GM19468 (cell line): ENCODE measurements around the gene BAG3.
"Not testable (repeated sequence)": the region's sequence is repeated elsewhere in the genome, so short reads cannot be mapped to it uniquely, and the experiment has no call there.

Experiments
- ATAC-seq: cut with Tn5 transposase; IDR thresholded peaks from one replicate; pipeline ENCODE4 v1.9.1; 2021; ENCODE audit warnings: mild to moderate bottlenecking, moderate library complexity, moderate number of reproducible peaks; ENCODE audit not compliant: unreplicated experiment; ENCODE audit errors: extremely low read depth

The BAG3 gene

GRCh38 chr10:119687192-119688032 lies 36.2 kb downstream of the BAG3 start:
- ATAC-seq = no peak

DNA sequence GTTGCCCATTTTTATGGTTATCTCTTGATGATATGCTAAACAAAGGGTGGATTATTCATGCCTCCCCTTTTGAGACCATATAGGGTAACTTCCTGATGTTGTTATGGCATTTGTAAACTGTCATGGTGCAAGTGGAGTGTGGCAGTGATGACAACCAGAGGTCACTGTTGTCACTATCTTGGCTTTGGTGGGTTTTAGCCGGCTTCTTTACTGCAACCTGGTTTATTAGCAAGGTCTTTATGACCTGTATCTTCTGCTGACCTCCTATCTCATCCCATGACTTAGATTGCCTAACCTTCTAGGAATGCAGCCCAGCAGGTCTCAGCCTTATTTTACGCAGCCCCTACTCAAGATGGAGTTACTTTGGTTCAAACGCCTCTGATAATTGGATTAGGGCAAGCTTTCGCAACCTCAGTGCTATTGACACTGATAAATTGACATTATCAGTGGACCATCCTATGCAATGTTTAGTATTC lies 36.9 kb downstream of the BAG3 start:
- no peak for ATAC-seq

GRCh38 chr10:119689016-119689580 lies 37.9 kb downstream of the BAG3 start:
- no peak for ATAC-seq

DNA sequence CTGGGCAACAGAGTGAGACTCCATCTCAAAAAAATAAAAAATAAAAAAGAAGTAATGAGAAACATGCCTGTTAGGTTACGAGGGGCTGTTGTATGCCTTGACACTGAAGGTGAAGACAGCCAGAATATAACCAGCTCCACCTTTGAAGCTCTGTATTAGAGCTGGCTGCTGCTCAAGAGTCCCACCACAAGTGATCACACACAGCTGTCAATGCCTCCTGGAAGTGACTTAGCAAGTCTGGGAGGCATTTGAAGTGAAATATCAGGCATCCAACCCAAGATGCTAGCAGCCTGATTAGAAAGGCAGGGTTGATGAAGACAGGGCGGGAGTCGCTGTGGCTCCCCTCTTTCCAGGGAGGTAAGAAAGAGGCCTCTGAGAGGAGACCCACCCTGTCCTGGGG lies 40.5 kb downstream of the BAG3 start:
- no peak for ATAC-seq

DNA sequence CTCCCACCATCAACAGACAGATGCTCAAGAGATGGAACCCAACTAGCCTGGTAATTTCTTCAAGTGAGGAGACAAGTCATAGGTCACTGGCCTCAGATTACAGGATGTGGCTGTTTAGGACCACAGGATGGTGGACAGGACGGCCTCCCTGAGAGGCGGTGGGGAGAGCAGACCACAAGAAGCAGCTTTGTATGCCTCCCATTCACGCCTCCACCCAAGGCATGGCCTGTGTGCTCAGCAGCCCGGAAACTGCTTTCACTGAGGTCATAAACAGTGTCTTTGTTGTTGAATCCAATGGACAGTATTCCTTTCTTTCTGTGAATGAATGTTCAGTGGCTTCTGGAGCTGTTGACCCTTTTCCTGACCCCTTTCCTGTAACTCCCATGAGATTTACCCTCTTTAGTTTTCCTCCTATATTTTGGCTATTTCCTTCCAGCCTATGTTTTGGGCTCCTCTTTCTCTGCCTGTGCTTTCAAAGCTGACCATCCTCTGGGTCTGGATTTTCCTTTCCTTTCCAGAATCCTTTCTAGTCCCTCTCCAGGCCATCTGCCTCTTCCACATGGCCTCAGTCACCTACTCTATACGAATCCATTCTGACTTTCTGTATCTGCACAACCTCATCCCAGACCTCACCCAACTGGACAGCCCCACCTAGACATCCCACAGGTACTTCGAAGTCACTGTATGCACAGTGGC lies 42.2 kb downstream of the BAG3 start:
- ATAC-seq = no peak

DNA sequence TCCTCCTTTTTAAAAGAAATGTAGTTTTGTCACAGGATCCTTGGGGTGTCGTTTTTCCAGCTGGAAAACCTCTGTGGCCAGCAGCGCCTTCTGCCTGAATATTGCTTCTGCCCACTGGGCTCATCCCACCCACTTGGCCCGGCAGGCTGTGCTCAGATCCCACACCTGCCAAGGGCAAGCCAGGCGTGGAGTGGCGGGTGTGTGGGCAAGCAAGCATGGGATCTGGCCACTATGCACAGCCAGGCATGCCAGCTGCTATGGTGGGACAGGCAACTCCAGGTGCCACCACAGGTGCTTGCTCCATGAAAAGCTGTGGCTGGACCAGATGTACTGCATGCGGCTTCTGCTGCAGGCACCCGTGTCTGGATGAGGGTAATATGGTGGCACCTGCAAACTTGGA lies 43.4 kb downstream of the BAG3 start:
- no peak for ATAC-seq

GRCh38 chr10:119700321-119700954 lies 49.3 kb downstream of the BAG3 start:
- no peak for ATAC-seq

DNA sequence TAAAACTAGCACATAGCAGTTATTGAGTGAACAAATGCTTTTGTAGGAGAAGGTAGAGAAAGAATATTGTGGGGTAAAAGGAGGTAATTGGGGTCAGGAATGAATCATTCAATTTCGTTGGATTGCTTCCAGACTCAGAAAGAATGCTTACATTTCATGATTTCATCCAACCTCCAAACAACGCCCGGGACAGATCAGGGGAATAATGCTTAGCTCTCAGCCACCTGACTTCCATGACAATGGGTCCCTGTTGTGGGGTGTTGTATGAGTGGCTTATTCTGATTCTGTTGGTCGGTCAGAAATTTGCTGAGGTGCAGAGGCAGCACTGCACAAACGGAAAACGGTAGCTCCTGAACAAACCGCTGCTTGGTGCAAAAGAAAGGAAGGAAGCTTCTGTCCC lies 50.7 kb downstream of the BAG3 start:
- no peak for ATAC-seq

GRCh38 chr10:119702583-119702982 lies 51.4 kb downstream of the BAG3 start:
- no peak for ATAC-seq

DNA sequence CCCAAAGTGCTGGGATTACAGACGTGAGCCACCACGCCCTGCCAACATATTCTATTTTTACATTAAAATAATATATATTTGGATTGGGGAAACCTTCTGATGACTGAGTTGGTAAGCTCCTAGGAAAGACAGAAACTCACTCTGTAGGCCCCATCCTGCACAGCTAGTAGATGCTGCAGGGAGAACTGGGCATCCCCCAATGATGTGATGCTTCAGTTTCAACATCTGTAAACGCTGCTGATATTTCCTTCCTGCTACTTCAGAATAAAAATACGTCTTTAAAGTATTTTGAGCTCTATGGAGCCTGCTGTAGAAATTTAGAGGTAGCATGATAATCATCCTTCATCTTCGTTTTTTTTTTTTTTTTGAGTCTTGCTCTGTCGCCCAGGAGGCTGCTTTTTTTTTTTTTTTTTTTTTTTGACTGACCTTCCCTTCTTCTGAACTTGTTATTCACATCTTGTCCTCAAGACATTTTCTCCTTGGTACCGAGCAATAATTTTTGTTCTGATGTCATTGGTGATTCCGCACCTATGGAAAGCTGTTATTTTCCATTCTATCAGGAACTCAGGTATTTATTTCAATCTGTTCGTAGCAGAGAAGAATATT lies 52.8 kb downstream of the BAG3 start:
- ATAC-seq = no peak

DNA sequence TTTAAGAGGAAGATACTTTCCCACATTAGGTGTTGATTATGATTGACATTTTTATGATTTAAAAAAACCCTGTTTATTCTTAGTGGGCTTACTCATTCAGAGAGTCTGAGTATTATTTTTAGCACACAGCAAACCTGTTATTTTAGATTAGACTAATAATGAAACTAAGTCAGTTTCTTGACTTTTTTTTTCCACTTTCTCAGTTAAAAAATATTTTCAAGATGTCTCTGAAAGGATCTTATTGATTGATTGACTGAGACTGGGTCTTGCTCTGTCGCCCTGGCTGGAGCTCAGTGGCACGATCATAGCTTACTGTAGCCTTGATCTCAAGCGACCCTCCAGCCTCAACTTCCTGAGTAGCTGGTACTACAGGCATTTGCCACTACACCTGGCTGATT lies 54.3 kb downstream of the BAG3 start:
- peak; percentile 38 for ATAC-seq

- no peak for ATAC-seq
Measured at GRCh38 chr10:119706521-119707278, 55.5 kb downstream of the BAG3 start.

- not testable (repeated sequence) for ATAC-seq
Measured at GRCh38 chr10:119707331-119707730, 56.2 kb downstream of the BAG3 start.

- ATAC-seq = not testable (repeated sequence)
Measured at GRCh38 chr10:119710935-119711334, 59.8 kb downstream of the BAG3 start.

DNA sequence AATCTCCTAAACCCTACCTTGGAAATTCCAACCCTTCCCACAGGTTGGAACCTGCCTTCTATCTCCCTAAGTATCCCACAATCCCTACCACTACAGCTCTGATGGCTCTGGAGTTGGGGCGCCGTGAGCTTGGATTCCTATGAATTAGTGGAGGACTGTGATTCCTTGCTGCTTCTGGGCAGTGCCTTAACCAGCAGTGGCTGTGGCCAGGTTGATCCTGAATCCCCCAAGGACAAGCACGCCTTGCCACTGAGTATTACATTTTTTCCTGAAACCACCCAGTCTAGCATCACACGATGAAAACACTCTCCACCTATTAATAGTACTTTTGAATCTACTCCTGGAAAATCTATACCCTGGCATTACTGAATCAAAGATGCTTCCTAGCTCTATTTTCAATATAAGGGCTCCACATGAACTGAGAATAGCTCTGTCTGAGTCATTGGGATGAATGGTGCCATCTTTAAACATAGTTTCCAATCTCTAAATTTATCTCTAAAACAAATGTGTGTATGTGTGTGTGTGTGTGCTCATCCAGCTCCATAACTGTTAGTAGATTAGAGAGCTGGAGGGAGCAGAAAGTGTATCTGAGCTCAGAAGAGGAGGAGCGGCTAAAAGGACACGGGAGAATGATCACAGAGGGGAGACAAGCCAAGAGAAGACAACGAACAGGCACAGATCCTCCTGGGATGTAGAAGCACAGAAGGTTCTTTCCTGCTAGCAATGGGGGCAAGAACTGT lies 62.7 kb downstream of the BAG3 start:
- no peak for ATAC-seq

DNA sequence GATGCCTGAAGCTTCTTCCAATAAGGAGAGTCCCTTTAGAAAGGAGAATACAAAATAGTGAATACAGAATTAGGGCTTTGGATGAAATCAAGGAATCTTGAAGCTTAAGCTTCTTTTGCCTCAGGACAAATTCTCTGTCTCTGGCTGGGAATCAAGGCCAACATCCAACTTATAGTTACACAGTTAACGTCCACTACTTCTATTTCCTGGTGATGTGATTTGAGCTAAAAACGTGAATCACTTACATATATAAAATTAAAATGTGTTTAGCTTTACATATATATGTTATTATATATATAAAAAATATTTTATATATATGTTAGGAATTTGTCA lies 63.3 kb downstream of the BAG3 start:
- ATAC-seq = no peak

DNA sequence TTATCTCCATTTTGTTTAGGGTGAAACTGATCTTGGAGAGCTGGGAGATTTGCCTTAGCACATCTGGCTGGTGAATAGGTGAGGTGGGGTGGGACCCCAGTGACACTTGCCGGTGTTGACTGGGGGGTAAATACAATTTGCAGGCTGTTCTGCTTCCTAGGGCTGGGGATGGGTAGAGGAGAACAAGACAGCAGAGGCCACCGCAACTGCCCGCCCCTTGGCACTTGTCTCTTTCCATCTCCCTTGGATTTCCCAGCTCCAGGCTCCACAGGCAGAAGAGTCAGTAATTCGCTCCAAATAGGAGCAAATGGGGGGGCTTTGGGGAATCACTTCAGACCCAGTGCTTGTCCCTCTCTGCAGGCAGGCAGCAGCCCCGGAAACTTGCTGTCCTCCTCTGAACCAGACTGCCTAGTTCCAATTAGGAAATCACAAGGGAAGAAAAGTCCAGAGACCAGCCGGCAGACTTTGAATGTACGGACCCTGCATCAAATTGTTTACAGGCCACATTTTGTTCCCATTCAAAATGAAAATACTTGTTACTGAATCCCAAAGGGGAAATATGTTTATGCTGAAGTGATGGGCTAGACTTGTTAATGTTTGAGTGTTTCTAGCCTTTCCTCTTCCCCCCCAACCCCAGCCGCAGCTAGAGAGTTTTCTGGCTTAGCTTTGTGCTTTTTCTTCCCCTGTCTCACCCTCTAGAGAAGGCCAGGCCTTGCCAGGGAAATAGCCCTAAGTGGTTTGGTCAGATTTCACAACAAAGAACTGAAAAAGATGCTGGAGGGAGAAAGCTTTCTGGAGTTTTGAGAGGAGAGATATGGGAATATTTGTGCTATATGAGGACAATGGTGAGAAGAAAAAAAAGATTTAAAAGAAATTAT lies 64.7 kb downstream of the BAG3 start:
- no peak for ATAC-seq

DNA sequence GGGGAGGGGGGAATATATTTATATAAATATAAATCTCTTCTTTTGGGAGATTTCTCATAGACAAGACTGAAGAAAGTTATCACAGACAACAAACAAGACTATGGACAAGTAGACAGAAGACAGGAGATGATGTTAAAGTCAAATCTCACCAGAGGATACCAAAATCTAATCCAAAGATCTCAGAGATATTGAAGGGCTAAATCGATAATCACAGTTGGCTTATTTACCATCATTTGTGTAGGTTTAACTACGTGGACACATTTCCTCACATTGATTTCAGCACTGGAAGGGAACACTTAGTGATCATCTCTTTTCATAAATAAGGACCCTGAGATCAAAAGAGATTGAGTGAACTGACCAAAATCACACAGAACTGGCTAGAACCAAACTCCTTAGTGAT lies 72.0 kb downstream of the BAG3 start:
- ATAC-seq = no peak
